ENCODE results near the gene SLC7A6OS.

Gene SLC7A6OS

GRCh38 chr16:68275611-68276191, 35.0 kb downstream of the SLC7A6OS start:
- DNase-seq (peak; percentile 20 to 25 (median 24)), ATAC-seq (replicated peaks) (peak; percentile 89)
- Mint-ChIP-seq H3K9me3 (no peaks in the 10 kb centered on the region), H3K36me3 (ENCODE audit: insufficient read depth) (peaks cover 61% of the 10 kb centered on the region), H3K4me3 (peak overlapping the region; percentile 62 to 69), H3K4me1 (ENCODE audit: low read depth in 2 of 2) (peaks cover 37 to 40% of the 10 kb centered on the region in 2 donors), H3K27me3 (no peaks in the 10 kb centered on the region), H3K27ac (peak overlapping the region; percentile 90 to 93)

GRCh38 chr16:68274441-68274840, 36.3 kb downstream of the SLC7A6OS start:
- H3K4me1 Mint-ChIP-seq (ENCODE audit: low read depth in 2 of 2): peaks cover 38% of the 10 kb centered on the region in 2 donors
- H3K9me3 Mint-ChIP-seq: no peaks in the 10 kb centered on the region
- H3K27ac Mint-ChIP-seq: peak overlapping the region in 1 of 2 donors; percentile 90
- H3K4me3 Mint-ChIP-seq: peak overlapping the region in 1 of 2 donors; percentile 69
- DNase-seq (no peak), ATAC-seq (replicated peaks) (no peak)
- H3K27me3 Mint-ChIP-seq: no peaks in the 10 kb centered on the region
- H3K36me3 Mint-ChIP-seq (ENCODE audit: insufficient read depth): peaks cover 61% of the 10 kb centered on the region

DNA sequence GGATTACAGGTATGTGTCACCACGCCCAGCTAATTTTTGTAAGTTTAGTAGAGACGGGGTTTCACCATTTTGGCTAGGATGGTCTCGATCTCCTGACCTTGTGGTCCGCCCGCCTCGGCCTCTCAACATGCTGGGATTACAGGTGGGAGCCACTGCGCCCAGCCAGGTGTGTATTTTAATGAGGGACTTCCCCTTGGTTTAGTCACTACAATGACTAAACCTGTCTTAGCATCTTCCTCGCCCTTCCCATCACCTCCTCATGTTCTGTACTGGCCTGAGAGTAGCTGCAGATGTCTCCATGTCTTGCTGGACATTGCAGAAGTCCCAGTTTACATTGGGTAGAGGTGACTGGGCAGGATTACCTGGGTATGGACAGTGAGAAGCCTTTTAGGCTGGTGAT, 36.9 kb downstream of the SLC7A6OS start:
- Mint-ChIP-seq H3K9me3 (no peaks in the 10 kb centered on the region), H3K4me1 (ENCODE audit: low read depth in 2 of 2) (peaks cover 43% of the 10 kb centered on the region in 2 donors), H3K27ac (peak overlapping the region in 1 of 2 donors; percentile 90), H3K4me3 (peak overlapping the region in 1 of 2 donors; percentile 27), H3K36me3 (ENCODE audit: insufficient read depth) (peaks cover 61% of the 10 kb centered on the region), H3K27me3 (no peaks in the 10 kb centered on the region)
- DNase-seq: no peak
- ATAC-seq (replicated peaks): no peak

DNA sequence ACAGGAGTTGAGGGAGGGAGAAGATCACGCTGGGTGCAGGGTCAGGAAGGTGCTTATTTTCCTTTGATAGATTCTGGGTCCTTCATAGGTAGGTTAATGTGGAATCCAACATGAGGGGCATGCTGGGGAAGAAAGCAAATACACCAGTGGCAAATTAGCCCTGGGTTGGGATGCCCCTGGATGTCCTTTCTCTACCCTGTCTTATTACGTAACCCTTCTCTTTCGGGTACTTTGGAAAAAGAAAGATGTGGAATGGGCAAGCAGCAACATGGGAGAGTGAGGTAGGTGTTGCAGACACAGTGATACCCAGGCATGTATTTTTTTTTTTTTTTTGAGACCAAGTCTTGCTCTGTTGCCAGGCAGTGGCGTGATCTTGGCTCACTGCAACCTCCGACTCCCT, 37.3 kb downstream of the SLC7A6OS start:
- DNase-seq (no peak), ATAC-seq (replicated peaks) (no peak)
- Mint-ChIP-seq H3K27ac (peak overlapping the region; percentile 90 to 95), H3K4me1 (ENCODE audit: low read depth in 2 of 2) (peaks cover 43 to 44% of the 10 kb centered on the region in 2 donors), H3K4me3 (peak overlapping the region; percentile 64 to 65), H3K9me3 (no peaks in the 10 kb centered on the region), H3K27me3 (no peaks in the 10 kb centered on the region), H3K36me3 (ENCODE audit: insufficient read depth) (peaks cover 65% of the 10 kb centered on the region)

GRCh38 chr16:68272507-68273209, 38.1 kb downstream of the SLC7A6OS start:
- no peaks in the 10 kb centered on the region for H3K9me3 Mint-ChIP-seq
- H3K4me3 Mint-ChIP-seq: peak overlapping the region; percentile 64 to 65
- peak; percentile 18 to 22 (median 20) for DNase-seq
- no peaks in the 10 kb centered on the region for H3K27me3 Mint-ChIP-seq
- H3K27ac Mint-ChIP-seq: peak overlapping the region; percentile 90 to 95
- peak; percentile 34 for ATAC-seq (replicated peaks)
- peaks cover 47 to 49% of the 10 kb centered on the region in 2 donors for H3K4me1 Mint-ChIP-seq (ENCODE audit: low read depth in 2 of 2)
- H3K36me3 Mint-ChIP-seq (ENCODE audit: insufficient read depth): peaks cover 65% of the 10 kb centered on the region

GRCh38 chr16:68270353-68270752, 40.4 kb downstream of the SLC7A6OS start:
- H3K27ac Mint-ChIP-seq: peak overlapping the region; percentile 83 to 89
- H3K9me3 Mint-ChIP-seq: no peaks in the 10 kb centered on the region
- peaks cover 58% of the 10 kb centered on the region for H3K36me3 Mint-ChIP-seq (ENCODE audit: insufficient read depth)
- peaks cover 45 to 50% of the 10 kb centered on the region in 2 donors for H3K4me1 Mint-ChIP-seq (ENCODE audit: low read depth in 2 of 2)
- no peaks in the 10 kb centered on the region for H3K27me3 Mint-ChIP-seq
- peak; percentile 39 for ATAC-seq (replicated peaks)
- H3K4me3 Mint-ChIP-seq: no peak overlapping the region
- DNase-seq: no peak

DNA sequence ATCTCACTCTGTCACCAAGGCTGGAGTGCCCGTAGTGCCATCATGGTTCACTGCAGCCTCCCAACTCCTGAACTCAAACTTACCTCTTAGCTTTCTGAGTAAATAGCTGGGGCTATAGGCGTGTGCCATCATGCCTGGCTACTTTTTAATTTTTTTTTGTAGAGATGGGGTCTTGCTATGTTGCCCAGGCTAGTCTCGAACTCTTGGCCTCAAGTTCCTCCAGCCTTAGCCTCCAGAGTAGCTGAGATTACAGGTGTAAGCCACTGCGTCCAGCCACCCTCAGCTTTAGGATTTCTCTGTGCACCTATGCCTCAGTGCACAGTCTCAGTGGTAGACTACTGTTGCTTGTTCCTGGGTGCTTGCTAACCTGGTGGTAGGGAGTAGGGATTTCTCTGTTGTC, 41.0 kb downstream of the SLC7A6OS start:
- ATAC-seq (replicated peaks) (no peak), DNase-seq (no peak)
- Mint-ChIP-seq H3K36me3 (ENCODE audit: insufficient read depth) (peaks cover 58% of the 10 kb centered on the region), H3K4me1 (ENCODE audit: low read depth in 2 of 2) (peaks cover 51 to 56% of the 10 kb centered on the region in 2 donors), H3K27ac (peak overlapping the region; percentile 83 to 89), H3K4me3 (peak overlapping the region in 1 of 2 donors; percentile 3), H3K9me3 (no peaks in the 10 kb centered on the region), H3K27me3 (no peaks in the 10 kb centered on the region)

- Mint-ChIP-seq H3K36me3 (ENCODE audit: insufficient read depth) (peaks cover 59% of the 10 kb centered on the region), H3K4me3 (no peak overlapping the region), H3K27ac (peak overlapping the region; percentile 64 to 83), H3K27me3 (no peaks in the 10 kb centered on the region), H3K9me3 (no peaks in the 10 kb centered on the region), H3K4me1 (ENCODE audit: low read depth in 2 of 2) (peaks cover 50 to 54% of the 10 kb centered on the region in 2 donors)
- no peak for ATAC-seq (replicated peaks)
- no peak for DNase-seq
Observed at GRCh38 chr16:68267612-68268405, 42.9 kb downstream of the SLC7A6OS start.

- Mint-ChIP-seq H3K36me3 (ENCODE audit: insufficient read depth) (peaks cover 47% of the 10 kb centered on the region), H3K4me3 (peak overlapping the region; percentile 88 to 96), H3K4me1 (ENCODE audit: low read depth in 2 of 2) (peaks cover 44 to 49% of the 10 kb centered on the region in 2 donors), H3K27ac (peak overlapping the region; percentile 96), H3K9me3 (no peaks in the 10 kb centered on the region), H3K27me3 (no peaks in the 10 kb centered on the region)
- peak; percentile 12 for ATAC-seq (replicated peaks)
- DNase-seq: peak in 2 of 3 experiments; percentile 16 to 26
Observed at GRCh38 chr16:68265078-68265920, 45.4 kb downstream of the SLC7A6OS start.

- Mint-ChIP-seq H3K36me3 (ENCODE audit: insufficient read depth) (peaks cover 49% of the 10 kb centered on the region), H3K27ac (peak within 1 kb of the TSS; percentile 96), H3K4me3 (peak within 1 kb of the TSS; percentile 88 to 96), H3K9me3 (no peaks in the 10 kb centered on the region), H3K4me1 (ENCODE audit: low read depth in 2 of 2) (peaks cover 41 to 46% of the 10 kb centered on the region in 2 donors), H3K27me3 (no peaks in the 10 kb centered on the region)
- ATAC-seq (replicated peaks) (peak; percentile 71), DNase-seq (peak; percentile 77 to 80 (median 79))
Observed at GRCh38 chr16:68264128-68265077, 46.3 kb downstream of the SLC7A6OS start, which contains the start of gene SLC7A6. SLC7A6 (plus strand) TSS chr16:68264526; CDS start chr16:68274727, 10,201 bp downstream.

DNA sequence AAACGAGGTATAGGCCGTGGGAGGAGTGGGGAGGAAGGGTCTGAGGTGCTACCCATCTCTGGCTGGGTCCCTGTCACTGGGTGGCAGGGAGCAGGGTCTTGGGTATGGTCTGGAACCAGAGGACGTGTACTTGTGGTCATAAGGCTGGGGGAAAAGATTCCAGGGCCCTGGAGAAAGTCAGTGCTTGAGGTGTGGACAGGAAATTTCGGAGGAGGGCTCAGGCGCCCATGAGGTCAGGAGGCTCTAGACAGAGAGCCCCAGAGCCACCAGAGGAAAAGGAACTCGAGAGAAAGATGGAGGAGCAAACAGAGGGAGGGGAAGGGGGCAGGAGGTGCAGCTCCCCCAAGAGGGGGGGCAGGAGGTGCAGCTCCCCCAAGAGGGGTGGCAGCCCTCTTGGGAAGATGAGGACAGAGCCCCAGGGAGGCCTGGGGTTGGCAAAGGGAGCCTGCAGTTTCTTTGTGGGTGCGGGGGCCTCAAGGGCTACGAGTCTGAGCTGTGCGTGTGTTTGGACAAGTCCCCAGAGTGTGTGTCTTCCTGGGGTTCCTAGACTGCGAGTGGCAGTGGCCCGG, 47.1 kb downstream of the SLC7A6OS start:
- Mint-ChIP-seq H3K36me3 (ENCODE audit: insufficient read depth) (peaks cover 46% of the 10 kb centered on the region), H3K27ac (peak overlapping the region; percentile 96), H3K9me3 (no peaks in the 10 kb centered on the region), H3K27me3 (no peaks in the 10 kb centered on the region), H3K4me1 (ENCODE audit: low read depth in 2 of 2) (peaks cover 36 to 41% of the 10 kb centered on the region in 2 donors), H3K4me3 (peak overlapping the region; percentile 88 to 96)
- ATAC-seq (replicated peaks) (no peak), DNase-seq (no peak)

Data from effector memory CD8-positive, alpha-beta T cell (primary cell).